ENCODE data around the gene VCX2. TPM values are rescaled to one million over a fixed set of nuclear protein-coding genes. Genes with fewer than 3 reads are reported as not detected.

The VCX2 gene
- polyA plus RNA-seq, 1 of the 3 experiments (the other 2 are of a cell fraction), result not detected

DNA sequence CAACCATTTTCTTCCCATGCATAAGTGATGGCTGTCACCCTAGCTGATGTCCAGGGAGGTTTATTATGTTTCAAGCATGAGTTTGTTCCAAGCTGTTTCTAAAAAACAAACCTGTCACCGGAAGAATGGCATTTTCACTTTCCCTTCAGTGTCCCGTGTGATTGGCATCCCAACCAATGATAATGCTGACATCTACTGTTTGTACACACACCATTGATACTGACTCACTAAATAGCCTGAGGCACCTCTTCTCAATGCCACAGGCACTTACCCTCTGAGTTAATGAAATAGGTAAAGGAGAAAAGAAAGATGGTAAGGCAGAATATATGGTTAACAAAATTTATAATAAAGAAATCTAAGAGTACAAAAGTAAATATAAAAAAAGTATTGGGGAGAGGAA, 23.1 kb upstream of the VCX2 start:
- no peaks in the 10 kb centered on the region for H3K36me3 ChIP-seq (replicated peaks in 1 of 2; ENCODE audit: control insufficient read depth in 1 of 2, insufficient read depth in 2 of 2, low read length in 1 of 2)
- POLR2A ChIA-PET, result no interaction called here
- DNase-seq, result no peak
- no peaks in the 10 kb centered on the region for H3K79me2 ChIP-seq (ENCODE audit: insufficient read depth)
- CTCF ChIA-PET, result no interaction called here
- WGBS (ENCODE audit: low lambda C conversion rate), result 12% methylated on average over 2 of the region's 2 CpGs
- no peak overlapping the region for H3K27ac ChIP-seq (ENCODE audit: low read depth in 2 of 2, low read length in 1 of 2)
- H3K4me2 ChIP-seq, result no peak overlapping the region
- no peaks in the 10 kb centered on the region for H3K27me3 ChIP-seq (ENCODE audit: insufficient read depth)
- H3K9me2 ChIP-seq, result no peaks in the 10 kb centered on the region
- no peaks in the 10 kb centered on the region for H4K20me1 ChIP-seq (ENCODE audit: insufficient read depth)
- no peak overlapping the region for H3K9ac ChIP-seq
- no peak overlapping the region for H3K4me3 ChIP-seq (ENCODE audit: low read depth in 2 of 2, low read length in 1 of 2)
- TF ChIP-seq GABPA (IDR thresholded peaks at IDR 0.05; ENCODE audit: low read depth) (no peak), JUND (IDR thresholded peaks at IDR 0.05) (no peak), RAD21 (IDR thresholded peaks at IDR 0.05; ENCODE audit: low read length) (no peak), EZH2phosphoT487 (IDR thresholded peaks at IDR 0.05; ENCODE audit: borderline replicate concordance, low read depth) (no peak), RXRA (IDR thresholded peaks at IDR 0.05; ENCODE audit: borderline replicate concordance, low read depth) (no peak), SIN3A (IDR thresholded peaks at IDR 0.05; ENCODE audit: borderline replicate concordance, low read depth, low read length) (no peak), YY1 (IDR thresholded peaks at IDR 0.05; ENCODE audit: low read depth) (no peak), ELF1 (IDR thresholded peaks at IDR 0.05) (no peak)
- TF ChIP-seq, protein P1, sequence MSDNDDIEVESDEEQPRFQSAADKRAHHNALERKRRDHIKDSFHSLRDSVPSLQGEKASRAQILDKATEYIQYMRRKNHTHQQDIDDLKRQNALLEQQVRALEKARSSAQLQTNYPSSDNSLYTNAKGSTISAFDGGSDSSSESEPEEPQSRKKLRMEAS (IDR thresholded peaks at IDR 0.05; ENCODE audit: low read depth), result no peak
- TF ChIP-seq, protein P2, sequence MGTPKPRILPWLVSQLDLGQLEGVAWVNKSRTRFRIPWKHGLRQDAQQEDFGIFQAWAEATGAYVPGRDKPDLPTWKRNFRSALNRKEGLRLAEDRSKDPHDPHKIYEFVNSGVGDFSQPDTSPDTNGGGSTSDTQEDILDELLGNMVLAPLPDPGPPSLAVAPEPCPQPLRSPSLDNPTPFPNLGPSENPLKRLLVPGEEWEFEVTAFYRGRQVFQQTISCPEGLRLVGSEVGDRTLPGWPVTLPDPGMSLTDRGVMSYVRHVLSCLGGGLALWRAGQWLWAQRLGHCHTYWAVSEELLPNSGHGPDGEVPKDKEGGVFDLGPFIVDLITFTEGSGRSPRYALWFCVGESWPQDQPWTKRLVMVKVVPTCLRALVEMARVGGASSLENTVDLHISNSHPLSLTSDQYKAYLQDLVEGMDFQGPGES (IDR thresholded peaks at IDR 0.05; ENCODE audit: low read depth, low read length), result no peak
- TF ChIP-seq, protein P3, sequence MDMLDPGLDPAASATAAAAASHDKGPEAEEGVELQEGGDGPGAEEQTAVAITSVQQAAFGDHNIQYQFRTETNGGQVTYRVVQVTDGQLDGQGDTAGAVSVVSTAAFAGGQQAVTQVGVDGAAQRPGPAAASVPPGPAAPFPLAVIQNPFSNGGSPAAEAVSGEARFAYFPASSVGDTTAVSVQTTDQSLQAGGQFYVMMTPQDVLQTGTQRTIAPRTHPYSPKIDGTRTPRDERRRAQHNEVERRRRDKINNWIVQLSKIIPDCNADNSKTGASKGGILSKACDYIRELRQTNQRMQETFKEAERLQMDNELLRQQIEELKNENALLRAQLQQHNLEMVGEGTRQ (IDR thresholded peaks at IDR 0.05; ENCODE audit: borderline replicate concordance, low read depth, low read length), result no peak
- TF ChIP-seq, protein P4, sequence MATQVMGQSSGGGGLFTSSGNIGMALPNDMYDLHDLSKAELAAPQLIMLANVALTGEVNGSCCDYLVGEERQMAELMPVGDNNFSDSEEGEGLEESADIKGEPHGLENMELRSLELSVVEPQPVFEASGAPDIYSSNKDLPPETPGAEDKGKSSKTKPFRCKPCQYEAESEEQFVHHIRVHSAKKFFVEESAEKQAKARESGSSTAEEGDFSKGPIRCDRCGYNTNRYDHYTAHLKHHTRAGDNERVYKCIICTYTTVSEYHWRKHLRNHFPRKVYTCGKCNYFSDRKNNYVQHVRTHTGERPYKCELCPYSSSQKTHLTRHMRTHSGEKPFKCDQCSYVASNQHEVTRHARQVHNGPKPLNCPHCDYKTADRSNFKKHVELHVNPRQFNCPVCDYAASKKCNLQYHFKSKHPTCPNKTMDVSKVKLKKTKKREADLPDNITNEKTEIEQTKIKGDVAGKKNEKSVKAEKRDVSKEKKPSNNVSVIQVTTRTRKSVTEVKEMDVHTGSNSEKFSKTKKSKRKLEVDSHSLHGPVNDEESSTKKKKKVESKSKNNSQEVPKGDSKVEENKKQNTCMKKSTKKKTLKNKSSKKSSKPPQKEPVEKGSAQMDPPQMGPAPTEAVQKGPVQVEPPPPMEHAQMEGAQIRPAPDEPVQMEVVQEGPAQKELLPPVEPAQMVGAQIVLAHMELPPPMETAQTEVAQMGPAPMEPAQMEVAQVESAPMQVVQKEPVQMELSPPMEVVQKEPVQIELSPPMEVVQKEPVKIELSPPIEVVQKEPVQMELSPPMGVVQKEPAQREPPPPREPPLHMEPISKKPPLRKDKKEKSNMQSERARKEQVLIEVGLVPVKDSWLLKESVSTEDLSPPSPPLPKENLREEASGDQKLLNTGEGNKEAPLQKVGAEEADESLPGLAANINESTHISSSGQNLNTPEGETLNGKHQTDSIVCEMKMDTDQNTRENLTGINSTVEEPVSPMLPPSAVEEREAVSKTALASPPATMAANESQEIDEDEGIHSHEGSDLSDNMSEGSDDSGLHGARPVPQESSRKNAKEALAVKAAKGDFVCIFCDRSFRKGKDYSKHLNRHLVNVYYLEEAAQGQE (IDR thresholded peaks at IDR 0.05; ENCODE audit: low read depth, low read length), result no peak
- no peaks in the 10 kb centered on the region; a peak in 1 of 4 replicates for H3K4me1 ChIP-seq (ENCODE audit: control insufficient read depth in 1 of 2, insufficient read depth in 2 of 2, low read depth in 1 of 2, low read length in 1 of 2)
- no peak overlapping the region for H2AFZ ChIP-seq (ENCODE audit: low read depth)
- H3F3A ChIP-seq (replicated peaks; ENCODE audit: insufficient read depth), result no peaks in the 10 kb centered on the region
- H3K9me3 ChIP-seq, result no peaks in the 10 kb centered on the region

DNA sequence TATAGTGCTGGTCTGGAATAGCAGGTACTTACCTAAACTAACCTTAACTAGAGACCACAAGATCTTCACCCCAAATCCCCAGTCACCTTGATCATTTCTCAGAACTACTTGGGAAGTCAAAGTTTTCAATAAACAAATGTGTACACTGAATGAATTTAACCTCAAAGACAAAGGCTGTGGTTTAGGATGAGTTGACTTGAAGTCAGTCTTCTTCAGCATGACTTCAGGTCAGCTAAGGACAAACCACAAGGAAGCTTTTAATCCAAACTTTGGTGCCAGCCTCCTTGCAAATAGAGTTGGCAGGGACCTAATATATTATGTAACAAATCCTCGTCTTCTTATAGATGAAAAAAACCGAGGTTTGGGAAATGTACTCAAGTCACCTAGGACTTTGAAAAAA, 21.2 kb upstream of the VCX2 start:
- CTCF ChIA-PET, result no interaction called here
- H3K27ac ChIP-seq (ENCODE audit: low read depth in 2 of 2, low read length in 1 of 2), result no peak overlapping the region
- H4K20me1 ChIP-seq (ENCODE audit: insufficient read depth), result no peaks in the 10 kb centered on the region
- no peak for DNase-seq
- H2AFZ ChIP-seq (ENCODE audit: low read depth), result no peak overlapping the region
- H3K4me1 ChIP-seq (ENCODE audit: control insufficient read depth in 1 of 2, insufficient read depth in 2 of 2, low read depth in 1 of 2, low read length in 1 of 2), result no peaks in the 10 kb centered on the region; a peak in 1 of 4 replicates
- H3K4me2 ChIP-seq, result no peak overlapping the region
- H3K79me2 ChIP-seq (ENCODE audit: insufficient read depth), result no peaks in the 10 kb centered on the region
- no peak overlapping the region for H3K9ac ChIP-seq
- H3K9me2 ChIP-seq, result no peaks in the 10 kb centered on the region
- POLR2A ChIA-PET, result no interaction called here
- no peaks in the 10 kb centered on the region for H3K9me3 ChIP-seq
- H3K27me3 ChIP-seq (ENCODE audit: insufficient read depth), result no peaks in the 10 kb centered on the region
- no peaks in the 10 kb centered on the region for H3K36me3 ChIP-seq (replicated peaks in 1 of 2; ENCODE audit: control insufficient read depth in 1 of 2, insufficient read depth in 2 of 2, low read length in 1 of 2)
- H3F3A ChIP-seq (replicated peaks; ENCODE audit: insufficient read depth), result no peaks in the 10 kb centered on the region
- 18% methylated on average over 2 of the region's 2 CpGs for WGBS (ENCODE audit: low lambda C conversion rate)
- no peak overlapping the region for H3K4me3 ChIP-seq (ENCODE audit: low read depth in 2 of 2, low read length in 1 of 2)
- TF ChIP-seq RFX5 (IDR thresholded peaks at IDR 0.05; ENCODE audit: low read length) (no peak), GATA2 (CRISPR knock-in tag; IDR thresholded peaks at IDR 0.05) (no peak), NFIC (IDR thresholded peaks at IDR 0.05; ENCODE audit: borderline replicate concordance) (no peak)

Data from SK-N-SH (cell line).